Liver (tissue), 9 donors: ENCODE data around the gene MRGPRX1. TPM values are rescaled to one million over a fixed set of nuclear protein-coding genes. Genes with fewer than 3 reads are reported as not detected.
"Not testable (repeated sequence)": the region's sequence is repeated elsewhere in the genome, so short reads cannot be mapped to it uniquely, and the experiment has no call there.

Experiments used
- DNase-seq: peaks from one replicate; pipeline ENCODE4 v3.0.0-alpha.2; 2017; ENCODE audit warnings: low spot score
- H3K27ac ChIP-seq, 2 donors: one replicate each; pipeline ENCODE4 v1.7.0; 2013; ENCODE audit warnings: inconsistent platforms in 2 of 2, low read length in 2 of 2, control low read depth in 1 of 2, low read depth in 1 of 2, mild to moderate bottlenecking in 1 of 2
- H3K27me3 ChIP-seq, 4 donors: one replicate each; pipeline versions ENCODE4 v1.6.1 to v1.7.0; 2013; ENCODE audit warnings: low read length in 3 of 4, inconsistent platforms in 1 of 4, mild to moderate bottlenecking in 1 of 4, moderate library complexity in 1 of 4; ENCODE audit not compliant: control insufficient read depth in 4 of 4, insufficient read depth in 4 of 4
- H3K36me3 ChIP-seq, 4 donors: one replicate each; pipeline versions ENCODE4 v1.6.1 to v1.7.0; 2013; ENCODE audit warnings: low read length in 3 of 4, mild to moderate bottlenecking in 3 of 4, low read depth in 1 of 4, moderate library complexity in 1 of 4; ENCODE audit not compliant: control insufficient read depth in 4 of 4, insufficient read depth in 3 of 4
- H3K4me1 ChIP-seq, 4 donors: one replicate each; pipeline versions ENCODE4 v1.6.1 to v1.7.0; 2013; ENCODE audit warnings: low read length in 3 of 4, mild to moderate bottlenecking in 3 of 4, moderate library complexity in 1 of 4; ENCODE audit not compliant: control insufficient read depth in 4 of 4, insufficient read depth in 4 of 4
- H3K4me3 ChIP-seq, 3 donors: one replicate each; pipeline versions ENCODE4 v1.6.1 to v1.7.0; 2013; ENCODE audit warnings: low read length in 3 of 3, control low read depth in 1 of 3, low read depth in 1 of 3, mild to moderate bottlenecking in 1 of 3
- H3K9ac ChIP-seq, 2 donors: one replicate each; pipeline ENCODE4 v1.7.0; 2013; ENCODE audit warnings: low read length in 2 of 2, mild to moderate bottlenecking in 2 of 2, moderate library complexity in 2 of 2, control low read depth in 1 of 2, low read depth in 1 of 2
- H3K9me3 ChIP-seq, 4 donors: one replicate each; pipeline versions ENCODE4 v1.6.1 to v1.7.0; 2013; ENCODE audit warnings: low read length in 3 of 4; ENCODE audit not compliant: control insufficient read depth in 4 of 4
- HNF4A ChIP-seq, 2 donors: conservative IDR thresholded peaks; 2 replicates each; pipeline ENCODE4 v1.6.1; 2016; ENCODE audit warnings: antibody characterized with exemption in 2 of 2, mild to moderate bottlenecking in 2 of 2
- JUND ChIP-seq, 2 donors: IDR thresholded peaks; 2 replicates each; pipeline ENCODE4 v1.6.1; 2016; ENCODE audit warnings: antibody characterized with exemption in 2 of 2
- NR2F2 ChIP-seq: IDR thresholded peaks from 2 replicates; pipeline ENCODE4 v1.6.1; 2016; ENCODE audit warnings: antibody characterized with exemption
- RXRA ChIP-seq, 2 donors: IDR thresholded peaks; 2 replicates each; pipeline ENCODE4 v1.6.1; 2017 to 2018; ENCODE audit warnings: antibody characterized with exemption in 2 of 2, mild to moderate bottlenecking in 1 of 2
- WGBS: extraction: QIAGEN DNeasy Blood & Tissue Kit; methylation state at CpG from one replicate; pipeline ENCODE4 v1.1.7; 2013; 5-methylcytosine and 5-hydroxymethylcytosine counted together
- polyA plus RNA-seq, 2 donors: library from polyadenylated mRNA; stranded (reverse) in 1 of 2; unstranded in 1 of 2; fragments of 200-250 nt in 1 of 2; fragments of >200 nt in 1 of 2; fragmentation: Nextera tagmentation in 1 of 2; extraction: Ambion mirVana in 1 of 2; gene quantifications; one replicate each; pipeline versions ENCODE4 v1.2.1 to v1.2.3, GENCODE V29; 2013 to 2015
- total RNA-seq, 2 donors: library from RNA; depleted of rRNA; stranded (reverse); fragments of >200 nt; gene quantifications; one replicate each; pipeline ENCODE4 v1.2.3, GENCODE V29; 2014
- TF ChIP-seq, protein P1 (sequence below): IDR thresholded peaks from 2 replicates; pipeline ENCODE4 v1.6.1; 2016; ENCODE audit warnings: antibody characterized with exemption
- TF ChIP-seq, protein P2 (sequence below): IDR thresholded peaks from 2 replicates; pipeline ENCODE4 v1.6.1; 2016; ENCODE audit warnings: antibody characterized with exemption, mild to moderate bottlenecking
- donor health status: healthy.
- donor health status: healthy.
- donor health status: healthy.
- donor health status: healthy.
- donor health status: healthy.

MRGPRX1 gene
- total and polyA plus RNA-seq, 4 donors = not detected

DNA sequence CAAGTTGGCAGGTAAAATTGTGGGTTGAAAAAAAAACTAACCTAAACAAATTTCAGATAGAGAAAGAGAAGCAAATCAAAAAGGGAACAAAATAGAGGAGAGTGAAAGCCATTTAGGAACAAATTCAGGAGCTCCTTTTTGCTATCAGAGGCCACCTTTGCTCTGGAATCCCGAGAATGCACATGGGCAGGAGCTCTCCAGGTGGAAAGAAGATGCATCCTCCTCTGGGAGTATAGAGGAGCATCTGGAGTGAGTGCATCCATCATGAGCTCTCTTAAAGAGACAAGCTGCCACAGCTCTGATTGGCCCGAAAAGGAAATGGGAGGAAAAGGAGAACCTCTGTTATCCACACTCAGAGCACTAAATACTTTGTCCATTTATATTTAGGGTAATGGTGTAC lies 26.3 kb downstream of the MRGPRX1 start:
- Histone ChIP-seq H3K9ac (no peak overlapping the region), H3K4me3 (no peak overlapping the region), H3K27ac (no peak overlapping the region), H3K9me3 (no peaks in the 10 kb centered on the region), H3K36me3 (no peaks in the 10 kb centered on the region), H3K4me1 (no peaks in the 10 kb centered on the region), H3K27me3 (peaks cover 0 to 2% (median 0%) of the 10 kb centered on the region in 4 donors)
- TF ChIP-seq RXRA (IDR thresholded peaks at IDR 0.05) = no peak
- TF ChIP-seq, protein P1, sequence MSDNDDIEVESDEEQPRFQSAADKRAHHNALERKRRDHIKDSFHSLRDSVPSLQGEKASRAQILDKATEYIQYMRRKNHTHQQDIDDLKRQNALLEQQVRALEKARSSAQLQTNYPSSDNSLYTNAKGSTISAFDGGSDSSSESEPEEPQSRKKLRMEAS = no peak
- TF ChIP-seq, protein P2, sequence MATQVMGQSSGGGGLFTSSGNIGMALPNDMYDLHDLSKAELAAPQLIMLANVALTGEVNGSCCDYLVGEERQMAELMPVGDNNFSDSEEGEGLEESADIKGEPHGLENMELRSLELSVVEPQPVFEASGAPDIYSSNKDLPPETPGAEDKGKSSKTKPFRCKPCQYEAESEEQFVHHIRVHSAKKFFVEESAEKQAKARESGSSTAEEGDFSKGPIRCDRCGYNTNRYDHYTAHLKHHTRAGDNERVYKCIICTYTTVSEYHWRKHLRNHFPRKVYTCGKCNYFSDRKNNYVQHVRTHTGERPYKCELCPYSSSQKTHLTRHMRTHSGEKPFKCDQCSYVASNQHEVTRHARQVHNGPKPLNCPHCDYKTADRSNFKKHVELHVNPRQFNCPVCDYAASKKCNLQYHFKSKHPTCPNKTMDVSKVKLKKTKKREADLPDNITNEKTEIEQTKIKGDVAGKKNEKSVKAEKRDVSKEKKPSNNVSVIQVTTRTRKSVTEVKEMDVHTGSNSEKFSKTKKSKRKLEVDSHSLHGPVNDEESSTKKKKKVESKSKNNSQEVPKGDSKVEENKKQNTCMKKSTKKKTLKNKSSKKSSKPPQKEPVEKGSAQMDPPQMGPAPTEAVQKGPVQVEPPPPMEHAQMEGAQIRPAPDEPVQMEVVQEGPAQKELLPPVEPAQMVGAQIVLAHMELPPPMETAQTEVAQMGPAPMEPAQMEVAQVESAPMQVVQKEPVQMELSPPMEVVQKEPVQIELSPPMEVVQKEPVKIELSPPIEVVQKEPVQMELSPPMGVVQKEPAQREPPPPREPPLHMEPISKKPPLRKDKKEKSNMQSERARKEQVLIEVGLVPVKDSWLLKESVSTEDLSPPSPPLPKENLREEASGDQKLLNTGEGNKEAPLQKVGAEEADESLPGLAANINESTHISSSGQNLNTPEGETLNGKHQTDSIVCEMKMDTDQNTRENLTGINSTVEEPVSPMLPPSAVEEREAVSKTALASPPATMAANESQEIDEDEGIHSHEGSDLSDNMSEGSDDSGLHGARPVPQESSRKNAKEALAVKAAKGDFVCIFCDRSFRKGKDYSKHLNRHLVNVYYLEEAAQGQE = no peak
- TF ChIP-seq JUND (IDR thresholded peaks at IDR 0.05) = no peak
- WGBS = 49% methylated on average over 2 of the region's 2 CpGs
- no peak for DNase-seq

DNA sequence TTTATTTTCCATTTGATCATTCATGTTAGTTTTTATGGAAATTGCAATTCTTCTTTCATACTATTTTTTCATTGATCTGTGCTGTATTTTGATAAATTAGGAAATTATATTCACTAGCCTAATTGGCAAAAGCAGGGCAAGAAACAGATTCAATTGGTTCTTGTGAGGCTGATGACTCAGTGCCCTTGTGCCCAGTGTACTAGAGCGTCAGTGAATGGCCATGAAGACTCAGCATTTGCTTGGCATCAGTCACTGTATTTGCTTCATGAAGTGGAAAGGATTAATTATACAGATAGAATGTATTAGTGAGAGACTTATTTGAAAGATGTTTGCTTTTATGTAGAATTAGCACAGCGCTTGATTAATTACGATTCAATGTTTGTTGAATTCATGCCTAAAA lies 31.8 kb downstream of the MRGPRX1 start:
- H3K9ac ChIP-seq = no peak overlapping the region
- WGBS = 90% methylated on average over 3 of the region's 3 CpGs
- H3K27me3 ChIP-seq = no peaks in the 10 kb centered on the region
- DNase-seq = no peak
- no peaks in the 10 kb centered on the region for H3K36me3 ChIP-seq
- no peaks in the 10 kb centered on the region for H3K9me3 ChIP-seq
- no peak overlapping the region for H3K27ac ChIP-seq
- no peaks in the 10 kb centered on the region for H3K4me1 ChIP-seq
- TF ChIP-seq HNF4A (conservative IDR thresholded peaks at IDR 0.05) (no peak), NR2F2 (no peak)
- no peak overlapping the region for H3K4me3 ChIP-seq

DNA sequence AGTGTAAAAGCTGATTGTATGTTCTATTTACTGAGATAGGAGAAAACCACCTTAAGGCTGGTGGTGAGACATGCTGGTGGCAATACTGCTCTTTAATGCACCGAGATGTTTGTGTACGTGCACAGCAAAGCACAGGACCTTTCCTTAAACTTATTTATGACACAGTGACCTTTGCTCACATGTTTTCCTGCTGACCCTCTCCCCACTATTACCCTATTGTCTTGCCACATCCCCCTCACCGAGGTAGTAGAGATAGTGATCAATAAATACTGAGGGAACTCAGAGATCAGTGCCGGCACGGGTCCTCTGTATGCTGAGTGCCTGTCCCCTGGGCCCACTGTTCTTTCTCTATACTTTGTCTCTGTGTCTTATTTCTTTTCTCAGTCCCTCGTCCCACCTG lies 38.6 kb downstream of the MRGPRX1 start:
- not testable (repeated sequence) for H3K4me3 ChIP-seq, H3K4me1 ChIP-seq, DNase-seq, H3K9ac ChIP-seq, H3K27me3 ChIP-seq, H3K36me3 ChIP-seq, H3K27ac ChIP-seq, H3K9me3 ChIP-seq
- 15% methylated on average over 6 of the region's 6 CpGs for WGBS

DNA sequence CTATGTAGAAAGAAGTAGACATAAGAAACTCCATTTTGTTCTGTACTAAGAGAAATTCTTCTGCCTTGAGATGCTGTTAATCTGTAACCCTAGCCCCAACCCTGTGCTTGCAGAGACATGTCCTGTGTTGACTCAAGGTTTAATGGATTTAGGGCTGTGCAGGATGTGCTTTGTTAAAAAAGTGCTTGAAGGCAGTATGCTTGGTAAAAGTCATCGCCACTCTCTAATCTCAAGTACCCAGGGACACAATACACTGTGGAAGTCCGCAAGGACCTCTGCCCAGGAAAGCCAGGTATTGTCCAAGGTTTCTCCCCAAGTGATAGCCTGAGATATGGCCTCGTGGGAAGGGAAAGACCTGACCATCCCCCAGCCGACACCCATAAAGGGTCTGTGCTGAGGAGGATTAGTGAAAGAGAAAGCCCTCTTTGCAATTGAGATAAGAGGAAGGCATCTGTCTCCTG lies 39.0 kb downstream of the MRGPRX1 start:
- DNase-seq, H3K36me3 ChIP-seq, H3K9ac ChIP-seq, H3K4me3 ChIP-seq, H3K9me3 ChIP-seq, H3K4me1 ChIP-seq, H3K27me3 ChIP-seq, H3K27ac ChIP-seq: not testable (repeated sequence)
- 9% methylated on average over 4 of the region's 4 CpGs for WGBS

DNA sequence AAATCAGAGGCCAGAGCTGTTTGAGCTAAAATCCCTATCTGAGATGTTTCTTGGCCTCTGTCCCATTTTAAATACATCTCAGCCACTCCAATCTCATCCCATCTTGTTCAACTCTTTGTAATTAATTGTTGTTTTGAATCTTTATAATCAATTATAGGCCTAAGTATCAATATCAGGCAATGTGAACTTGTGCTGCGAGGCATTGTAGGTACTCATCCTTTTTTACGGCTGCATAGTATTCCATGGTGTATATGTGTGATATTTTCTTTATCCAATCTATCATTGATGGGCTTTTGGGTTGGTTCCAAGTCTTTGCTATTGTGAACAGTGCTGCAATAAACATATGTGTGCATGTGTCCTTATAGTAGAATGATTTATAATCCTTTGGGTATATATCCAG lies 47.5 kb downstream of the MRGPRX1 start:
- H3K27ac ChIP-seq, H3K4me1 ChIP-seq, H3K36me3 ChIP-seq, DNase-seq, H3K4me3 ChIP-seq, H3K9me3 ChIP-seq, H3K9ac ChIP-seq, H3K27me3 ChIP-seq: not testable (repeated sequence)
- WGBS = 92% methylated on average over 2 of the region's 2 CpGs
